Anterior cingulate cortex (tissue), 58 donors: Measurements from ENCODE around the gene TMEM86B.

Experiments used
- DNase-seq, 58 donors: peaks; one replicate each; lab custom pipeline; 2025; lab: John Stamatoyannopoulos, UW

The TMEM86B gene, protein sequence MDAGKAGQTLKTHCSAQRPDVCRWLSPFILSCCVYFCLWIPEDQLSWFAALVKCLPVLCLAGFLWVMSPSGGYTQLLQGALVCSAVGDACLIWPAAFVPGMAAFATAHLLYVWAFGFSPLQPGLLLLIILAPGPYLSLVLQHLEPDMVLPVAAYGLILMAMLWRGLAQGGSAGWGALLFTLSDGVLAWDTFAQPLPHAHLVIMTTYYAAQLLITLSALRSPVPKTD

DNA sequence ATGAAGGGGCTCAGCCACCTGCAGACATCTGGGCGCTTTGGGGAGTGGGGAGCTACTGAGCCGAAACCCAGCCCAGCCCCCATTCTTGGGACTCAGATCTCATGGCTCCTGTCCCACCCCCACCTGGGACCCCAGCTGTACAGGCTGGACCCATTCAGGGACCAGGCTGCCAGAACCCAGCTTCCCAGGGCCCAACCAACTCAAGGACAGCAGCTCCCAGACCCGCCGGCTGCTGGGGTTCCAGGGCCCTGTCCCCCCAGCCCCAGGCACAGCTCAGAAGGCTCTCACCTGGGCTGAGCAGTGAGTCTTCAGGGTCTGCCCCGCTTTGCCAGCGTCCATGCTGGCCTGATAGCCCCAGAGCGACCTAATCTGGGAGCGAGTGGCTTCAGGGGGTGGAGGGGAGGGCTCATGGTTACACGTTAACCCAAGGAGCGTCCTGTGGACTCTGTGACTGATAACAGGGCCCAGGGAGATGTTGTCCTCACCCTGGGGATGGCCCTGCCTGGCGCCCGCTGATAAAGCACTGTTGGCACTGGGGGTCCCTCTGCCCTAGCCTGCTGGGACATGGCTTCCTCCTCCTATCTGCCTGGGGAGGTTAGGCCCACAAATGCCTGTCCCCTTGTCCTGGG is at the start of gene TMEM86B:
Gene TMEM86B (minus strand): TSS at position 361 of the 629 bp plus-strand sequence. CDS start 22 bp downstream, at position 339.
- no peak for DNase-seq

DNA sequence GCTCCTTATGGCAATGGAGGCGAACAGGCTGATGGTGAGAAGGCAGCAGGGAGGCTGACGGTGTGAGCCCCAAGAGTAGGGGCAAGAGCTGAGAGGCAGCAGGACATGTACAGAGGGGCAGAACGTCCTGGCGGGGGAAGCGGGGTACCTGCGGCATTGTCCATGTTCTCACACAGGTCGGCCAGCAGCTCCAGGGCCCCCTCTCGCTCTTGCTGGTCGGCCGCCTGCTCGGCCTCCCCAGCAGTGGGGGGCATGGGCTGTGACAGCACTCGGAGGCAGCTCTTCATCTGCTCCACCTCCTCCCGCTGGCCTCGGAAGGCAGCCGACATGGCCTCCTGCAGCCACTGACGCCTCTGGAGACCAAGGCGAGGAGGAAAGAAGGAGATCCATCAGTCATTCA is 48.9 kb upstream of the TMEM86B start:
- no peak for DNase-seq

DNA sequence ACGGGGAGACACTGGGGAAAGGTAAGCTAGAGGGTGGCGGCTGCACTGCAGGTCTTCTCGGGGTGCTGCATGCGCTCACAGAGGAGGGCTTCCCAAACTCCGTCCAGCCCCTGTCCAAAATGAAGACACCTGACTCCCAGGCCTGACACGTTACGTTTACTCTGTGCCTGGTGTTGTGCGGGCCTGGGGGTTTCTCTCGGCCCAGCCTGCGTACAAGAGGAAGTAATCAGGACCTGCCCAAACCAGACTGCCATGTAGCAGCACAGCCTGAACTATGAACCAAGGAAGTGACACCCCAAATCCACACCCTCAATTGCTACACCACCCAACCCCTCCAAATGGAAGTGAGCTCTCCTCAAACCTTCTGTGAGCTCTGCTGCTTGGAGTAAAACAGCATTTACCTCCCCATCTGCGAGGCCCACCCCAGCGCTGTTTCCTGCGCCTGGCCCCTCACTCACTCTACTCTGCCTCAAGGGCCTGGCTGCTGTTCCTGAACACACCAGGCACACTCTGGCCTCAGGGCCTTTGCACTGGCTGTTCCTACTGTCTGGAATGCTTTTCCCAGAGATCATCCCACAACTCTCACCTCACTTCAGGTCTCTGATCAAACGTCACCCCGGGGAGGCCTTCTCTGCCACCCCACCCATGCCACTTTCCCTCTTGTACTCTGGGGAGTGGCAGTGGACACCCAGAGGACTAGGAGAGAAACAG is 48.3 kb upstream of the TMEM86B start:
- no peak for DNase-seq

DNA sequence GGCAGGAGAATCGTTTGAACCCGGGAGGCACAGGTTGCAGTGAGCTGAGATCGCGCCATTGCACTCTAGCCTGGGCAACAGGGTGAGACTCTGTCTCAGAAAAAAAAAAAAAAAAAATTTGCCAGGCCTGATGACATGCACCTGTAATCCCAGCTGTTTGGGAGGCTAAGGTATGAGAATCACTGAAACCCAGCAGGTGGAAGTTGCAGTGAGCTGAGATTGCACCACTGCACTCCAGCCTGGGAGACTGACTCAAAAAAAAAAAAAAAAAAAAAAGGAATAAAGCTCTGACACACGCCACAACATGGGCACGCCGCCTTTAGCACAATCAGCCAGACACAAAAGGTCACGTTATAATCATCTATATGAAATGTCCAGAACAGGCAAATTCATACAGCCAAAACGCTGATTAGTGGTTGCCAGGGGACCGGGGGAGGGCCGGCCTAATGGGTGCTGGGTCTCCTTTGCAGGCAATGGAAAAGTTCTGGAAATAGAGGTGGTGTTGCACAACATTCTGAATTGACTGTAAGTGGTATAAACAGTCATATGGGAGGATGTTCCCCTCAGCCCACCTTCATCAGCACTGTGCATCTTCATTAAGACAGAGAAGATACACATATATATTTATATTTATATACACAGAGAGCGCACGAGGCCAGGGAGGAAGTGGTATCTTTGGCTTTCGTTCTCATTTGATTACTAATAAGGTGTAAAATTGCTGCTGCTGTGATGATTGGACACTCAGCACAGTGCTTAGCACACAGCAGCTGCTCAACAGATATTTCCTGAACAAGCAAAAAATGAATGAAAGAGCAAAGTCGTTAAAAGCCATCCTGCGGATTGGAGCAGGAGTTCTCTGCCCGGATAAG is 47.5 kb upstream of the TMEM86B start:
- DNase-seq = no peak

DNA sequence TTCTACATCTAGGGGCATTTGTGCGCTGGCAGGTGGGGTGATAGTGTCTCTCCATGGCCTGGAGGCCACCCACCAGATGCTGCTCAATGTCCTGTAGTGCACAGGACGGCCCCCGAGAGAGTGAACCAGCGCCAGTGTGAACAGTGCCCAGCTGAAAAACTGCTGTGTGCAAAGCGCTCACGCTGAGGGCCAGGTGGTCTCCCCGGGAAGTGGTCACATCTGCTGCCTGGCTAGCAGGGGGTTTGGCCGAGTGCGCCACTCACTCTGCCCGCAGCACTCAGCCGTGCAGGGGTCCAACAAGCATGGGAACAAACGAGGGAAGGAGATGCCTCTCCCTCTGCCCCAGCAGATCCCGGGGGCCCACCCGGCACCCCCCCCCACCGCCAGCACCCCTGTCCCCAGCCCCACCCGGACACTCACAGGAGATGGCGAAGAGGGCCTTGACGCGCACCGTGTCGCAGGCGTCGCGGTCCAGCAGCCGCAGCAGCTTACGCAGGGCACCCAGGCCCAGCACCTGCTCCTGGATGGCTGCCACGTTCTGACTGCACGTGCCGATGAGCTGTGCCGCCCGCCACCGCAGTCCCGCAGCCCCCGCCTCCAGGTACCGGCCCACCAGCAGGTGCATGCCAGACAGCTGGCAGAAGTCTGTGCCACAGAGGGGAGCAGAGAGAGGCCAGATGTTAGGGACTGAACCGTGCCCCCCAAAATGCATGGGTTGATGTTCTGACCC is 45.6 kb upstream of the TMEM86B start:
- DNase-seq = no peak

DNA sequence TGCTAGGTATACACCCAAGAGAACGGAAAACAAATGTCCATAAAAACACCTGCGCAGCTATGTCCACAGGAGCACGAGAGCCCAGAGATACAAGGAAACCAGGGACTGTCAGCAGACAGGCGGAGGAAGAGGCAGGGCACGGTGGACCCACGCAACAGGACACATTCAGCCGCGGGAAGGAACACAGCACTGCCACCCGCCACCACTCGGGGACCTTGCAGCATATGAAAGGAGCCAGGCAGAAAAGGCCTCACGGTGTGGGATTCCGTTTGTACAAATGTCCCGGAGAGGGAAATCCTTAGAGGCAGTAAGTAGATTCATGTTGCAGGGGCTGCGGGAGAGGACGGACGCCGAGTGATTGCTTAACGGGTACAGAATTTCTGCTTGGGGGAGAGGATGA is 43.6 kb upstream of the TMEM86B start:
- DNase-seq = peak in 1 of 58 donors; percentile 28

DNA sequence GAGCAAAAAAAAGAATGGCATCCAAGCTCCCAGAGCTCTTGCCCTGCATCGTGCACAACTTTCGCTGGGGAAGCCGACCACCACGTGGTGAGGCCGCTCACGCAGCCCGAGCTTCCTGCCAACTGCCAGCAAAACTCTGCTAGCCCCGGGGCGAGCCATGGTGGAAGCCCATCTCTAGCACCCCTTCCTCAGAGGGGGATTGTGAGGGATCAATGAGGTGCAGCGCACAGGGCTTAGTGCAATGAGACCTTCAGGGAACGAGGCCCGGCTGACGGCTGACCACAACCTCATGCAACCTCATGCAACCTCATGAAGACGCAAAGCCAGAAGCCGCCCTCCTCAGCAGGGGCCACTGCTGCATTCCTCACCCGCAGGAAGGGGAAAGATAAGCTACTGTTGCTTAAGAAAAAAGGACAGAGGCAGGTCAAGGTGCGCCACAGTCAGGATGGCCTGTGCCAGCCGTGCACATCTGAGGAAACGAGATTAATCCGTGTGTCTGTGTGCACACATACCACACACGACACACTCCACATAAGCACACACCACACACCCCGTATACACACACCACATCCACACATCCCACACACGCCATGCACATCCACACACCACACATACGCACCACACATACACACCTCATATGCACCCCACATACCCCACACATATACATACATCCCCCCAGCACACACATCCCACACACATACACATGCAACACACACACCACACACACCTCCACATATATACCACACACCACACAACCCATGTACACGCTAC is 41.8 kb upstream of the TMEM86B start:
- no peak for DNase-seq

DNA sequence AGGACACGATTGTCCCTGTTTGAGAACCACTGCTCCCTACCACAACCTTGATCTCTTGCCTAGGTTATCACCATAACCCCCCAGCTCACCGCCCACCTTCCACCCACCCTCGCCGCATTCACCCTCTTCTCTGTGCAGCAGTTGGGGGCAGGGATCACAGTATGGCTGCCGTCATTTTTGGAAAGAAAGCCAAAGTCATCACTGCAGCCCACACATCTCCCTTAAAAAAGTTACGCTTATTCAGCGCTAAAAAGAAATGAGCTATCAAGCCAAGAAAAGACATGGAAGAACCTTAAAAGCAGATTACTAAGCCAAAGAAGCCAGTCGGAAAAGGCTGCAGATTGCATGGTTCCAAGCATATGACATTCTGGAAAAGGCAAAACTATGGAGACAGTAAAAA is 40.7 kb upstream of the TMEM86B start:
- DNase-seq = peak in 11 of 58 donors; percentile 14 to 58 (median 34)

DNA sequence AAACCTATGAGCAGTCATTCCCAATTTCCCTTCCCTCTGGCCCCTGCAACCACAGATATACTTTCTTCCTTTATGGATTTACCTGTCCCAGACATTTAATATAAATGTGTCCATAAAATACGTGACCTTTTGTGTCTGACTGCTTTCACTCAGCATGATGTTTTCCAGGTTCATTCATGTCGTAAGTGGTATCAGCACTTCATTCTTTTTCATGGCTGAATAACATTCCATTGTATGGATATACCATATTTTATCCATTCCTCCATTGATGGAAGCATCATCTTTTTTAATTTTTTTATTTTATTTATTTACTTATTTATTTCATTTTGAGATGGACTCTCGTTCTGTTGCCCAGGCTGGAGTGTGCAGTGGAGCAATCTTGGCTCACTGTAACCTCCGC is 38.3 kb upstream of the TMEM86B start:
- no peak for DNase-seq

DNA sequence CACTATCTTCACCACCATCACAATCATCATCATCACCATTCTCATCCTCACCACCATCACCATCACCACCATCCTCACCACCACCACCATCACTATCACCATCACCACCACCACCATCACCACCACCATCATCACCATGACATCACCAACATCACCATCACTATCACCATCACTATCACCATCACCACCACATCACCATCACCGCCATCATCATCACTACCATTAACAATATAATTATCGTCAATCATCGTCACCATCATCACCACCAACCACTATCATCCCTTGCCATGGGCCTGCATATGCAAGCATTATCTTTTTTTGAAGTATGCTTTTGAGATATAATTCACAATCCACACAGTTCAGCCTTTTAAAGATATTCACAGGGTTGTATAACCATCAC is 37.8 kb upstream of the TMEM86B start:
- no peak for DNase-seq

DNA sequence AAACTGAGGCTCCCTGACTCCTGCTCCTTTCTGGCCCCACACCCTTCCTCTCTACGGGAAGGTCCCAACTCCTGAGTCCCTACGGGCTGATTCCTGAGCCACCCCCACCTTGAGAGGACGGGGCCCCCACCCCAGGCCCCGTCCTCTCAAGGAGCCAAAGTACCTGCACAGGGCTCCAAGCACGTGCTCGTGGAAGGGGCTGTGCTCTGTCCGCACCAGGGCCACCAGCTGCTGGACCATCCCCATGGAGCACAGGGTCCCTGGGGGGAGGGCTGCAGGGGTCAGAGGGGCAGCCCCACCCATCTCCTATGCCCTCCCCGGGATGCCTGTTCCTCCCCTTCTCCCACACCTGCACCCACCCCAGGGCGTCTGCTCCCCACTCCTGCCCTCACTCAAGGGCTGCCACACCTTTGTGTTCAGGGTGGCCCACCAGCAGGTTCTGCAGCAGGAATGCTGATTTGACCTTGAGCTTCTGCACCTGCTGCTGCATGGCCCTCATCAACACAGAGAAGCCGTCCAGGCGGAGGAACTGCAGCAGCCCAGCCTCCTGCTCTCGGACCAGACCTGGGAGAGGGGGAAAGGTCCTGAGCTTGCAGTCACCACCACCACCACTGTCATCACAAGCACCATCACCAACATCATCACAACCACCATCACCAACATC is 37.3 kb upstream of the TMEM86B start:
- DNase-seq = no peak

DNA sequence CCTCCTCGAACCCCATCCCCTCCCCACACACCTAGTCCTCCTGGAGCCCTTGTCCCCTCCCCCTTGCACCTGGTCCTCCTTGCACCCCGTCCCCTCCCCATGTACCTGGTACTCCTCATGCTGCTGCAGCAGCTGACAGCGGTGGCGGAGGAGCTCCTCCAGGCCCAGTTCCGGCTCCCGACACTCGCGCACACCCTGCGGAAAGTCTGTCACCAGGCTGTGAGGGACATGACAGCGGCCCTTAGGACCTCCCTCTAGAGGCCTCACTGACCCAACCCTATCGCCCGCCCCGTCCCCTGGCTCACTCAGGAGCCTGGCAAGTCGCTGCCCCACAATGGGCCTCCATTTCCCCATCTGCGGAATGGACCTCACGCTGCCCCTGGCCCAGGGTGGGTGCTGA is 36.6 kb upstream of the TMEM86B start:
- DNase-seq = no peak

DNA sequence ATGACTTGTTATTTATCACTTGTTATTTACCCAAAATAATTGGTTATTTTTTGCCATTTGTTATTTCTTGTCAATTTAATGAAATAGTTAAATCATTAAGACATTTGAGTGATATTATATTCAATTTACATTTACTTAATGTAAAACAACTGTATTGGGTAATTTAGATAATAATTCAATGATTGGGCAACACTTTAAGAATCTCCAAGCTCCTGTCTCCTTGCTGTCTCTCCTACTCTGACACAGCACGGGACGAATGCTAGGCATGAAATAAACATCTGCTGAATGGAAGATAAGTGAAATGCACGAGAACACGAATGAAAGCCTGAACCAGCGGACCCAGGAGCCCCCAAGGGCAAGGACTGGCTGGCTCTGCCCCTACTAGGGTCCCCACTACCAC is 36.0 kb upstream of the TMEM86B start:
- DNase-seq = no peak

DNA sequence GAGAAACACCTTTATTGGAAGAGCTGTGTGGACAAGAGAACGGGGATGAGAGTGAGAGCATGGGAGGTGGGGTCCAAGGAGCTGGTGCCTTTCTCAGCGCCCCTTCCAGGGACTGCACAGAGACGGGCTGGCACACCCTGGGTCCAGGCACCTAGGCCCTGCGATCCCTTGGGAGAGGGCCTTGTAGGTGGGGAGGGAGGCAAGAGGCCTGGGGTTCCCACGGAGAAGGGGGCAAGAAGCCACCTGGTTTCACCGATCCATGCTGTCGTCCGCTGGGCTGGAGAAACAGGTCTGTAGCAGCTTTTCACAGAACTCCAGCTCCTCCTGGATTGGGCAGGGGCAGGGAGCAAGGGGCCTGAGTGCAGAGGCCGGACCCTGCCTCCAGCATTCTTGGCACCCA is 33.8 kb upstream of the TMEM86B start:
- no peak for DNase-seq

DNA sequence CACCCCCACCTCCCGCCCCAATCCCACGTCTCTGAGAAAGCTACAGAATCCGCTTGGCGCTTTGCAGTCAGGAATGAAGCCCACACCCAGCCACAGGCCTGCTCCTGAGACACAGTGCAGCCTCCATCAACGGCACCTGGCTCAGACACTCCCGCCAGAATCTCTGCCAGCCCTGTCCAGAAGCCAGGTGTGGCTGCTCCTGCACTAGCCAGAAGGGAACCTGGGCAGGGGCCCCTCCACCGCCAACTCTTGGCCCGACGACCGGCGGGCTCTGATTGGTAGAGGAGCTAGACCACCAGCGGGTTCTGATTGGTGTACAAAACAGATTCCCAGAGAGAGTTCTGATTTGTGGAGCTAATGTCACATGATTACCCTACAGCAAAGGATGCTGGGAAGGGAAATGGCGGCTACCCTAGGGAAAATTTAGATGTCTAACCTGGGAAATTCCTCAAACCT is 33.1 kb upstream of the TMEM86B start:
- no peak for DNase-seq

DNA sequence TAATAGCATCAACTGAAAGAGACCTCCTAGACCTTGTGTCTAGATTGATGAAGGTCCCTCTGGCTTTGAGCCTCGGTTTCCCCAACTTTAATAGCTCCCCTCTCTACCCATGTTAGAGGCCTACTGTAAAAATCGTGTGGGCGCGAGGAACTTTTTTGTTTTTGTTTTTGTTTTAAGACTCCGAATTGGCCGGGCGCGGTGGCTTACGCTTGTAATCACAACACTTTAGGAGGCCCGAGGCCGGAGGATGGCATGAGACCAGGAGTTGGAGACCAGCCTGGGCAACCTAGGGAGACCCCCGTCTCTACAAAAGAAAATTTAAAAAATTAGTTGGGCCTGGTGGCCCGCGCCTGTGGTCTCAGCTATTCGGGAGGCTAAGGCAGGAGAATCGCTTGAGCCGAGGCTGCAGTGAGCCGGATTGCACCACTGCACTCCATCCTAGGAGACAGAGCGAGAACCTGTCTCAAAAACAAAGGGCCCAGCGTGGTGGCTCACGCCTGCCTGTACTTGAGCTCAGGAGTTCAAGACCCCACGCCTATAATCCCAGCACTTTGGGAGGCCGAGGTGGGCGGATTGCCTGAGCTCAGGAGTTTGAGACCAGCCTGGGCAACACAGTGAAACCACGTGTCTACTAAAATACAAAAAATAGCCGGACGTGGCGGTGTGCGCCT is 31.1 kb upstream of the TMEM86B start:
- DNase-seq = peak in 3 of 58 donors; percentile 40 to 53 (median 50)

DNA sequence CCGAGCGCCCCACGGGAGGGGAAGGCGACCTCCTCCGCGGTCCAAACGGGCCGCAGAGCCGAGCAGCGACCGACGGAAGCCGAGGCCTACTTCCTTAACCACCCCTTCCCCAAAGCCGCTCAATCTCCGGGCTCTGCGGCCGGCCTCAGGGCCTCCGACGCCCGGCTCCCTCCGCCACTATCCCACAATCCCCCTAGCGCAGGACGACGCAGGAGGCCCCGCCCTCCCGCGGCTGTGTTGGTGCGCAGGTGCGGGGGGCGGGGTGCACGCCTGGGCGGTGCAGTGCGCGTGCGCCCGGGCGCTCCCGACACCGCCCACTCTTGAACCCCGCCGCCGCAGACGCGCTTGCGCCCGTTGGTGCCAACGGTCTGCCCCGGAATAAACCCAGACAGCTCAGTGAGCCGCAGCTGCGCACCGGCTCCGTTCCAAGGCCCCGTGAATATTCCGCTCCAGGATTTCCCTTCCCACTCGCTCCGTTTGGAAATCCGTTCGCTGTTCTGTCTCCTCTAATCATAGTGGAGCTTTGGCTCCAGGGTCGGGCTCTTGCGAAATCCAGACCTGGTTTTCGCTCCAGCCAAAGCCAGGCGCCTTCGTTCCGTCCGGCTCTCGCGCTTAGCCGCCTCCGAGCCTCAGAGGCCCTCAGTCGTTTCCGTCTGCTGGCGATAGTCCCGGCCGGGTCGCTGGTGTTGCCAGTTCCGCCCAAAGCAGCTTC is 30.4 kb upstream of the TMEM86B start, which contains the start of gene PPP6R1:
Gene PPP6R1 (minus strand): TSS at position 190 of the 712 bp plus-strand sequence. CDS start 11,914 bp downstream, outside the sequence.
- DNase-seq = peak; percentile 85 to 99 (median 97)
